ENCODE measurements around the gene ASPRV1.

ASPRV1 gene

DNA sequence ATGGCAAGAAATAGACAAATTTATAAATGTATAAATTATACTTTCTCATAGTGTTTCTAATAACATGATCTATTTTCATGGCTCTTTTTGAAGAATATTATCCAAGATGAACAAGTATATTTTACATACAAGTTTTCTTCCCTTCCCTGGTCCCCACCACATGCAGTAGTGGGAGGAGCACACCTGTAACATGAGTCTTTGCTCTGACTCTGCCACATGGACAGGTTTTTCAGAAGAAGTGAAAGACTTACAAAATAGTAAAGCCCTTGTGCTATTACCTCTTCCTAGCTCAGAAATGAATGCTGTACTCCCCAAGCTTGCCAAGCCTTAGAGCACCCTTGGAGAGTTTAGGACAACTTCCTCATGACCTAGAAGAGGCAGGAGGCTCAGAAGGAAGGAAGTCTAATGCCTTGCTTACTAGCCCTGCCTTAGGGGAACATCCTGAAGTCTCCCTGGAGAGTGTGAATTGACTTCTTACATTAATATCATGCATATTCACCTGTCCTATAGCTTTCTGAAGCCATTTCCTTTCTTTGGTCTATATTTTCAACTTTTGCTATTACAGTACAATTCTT is 28.1 kb downstream of the ASPRV1 start:
- Mint-ChIP-seq H3K36me3 (peaks cover 36 to 47% of the 10 kb centered on the region in 2 donors), H3K9me3 (no peaks in the 10 kb centered on the region), H3K4me1 (peaks cover 16 to 29% of the 10 kb centered on the region in 2 donors), H3K4me3 (no peak overlapping the region), H3K27me3 (no peaks in the 10 kb centered on the region), H3K27ac (no peak overlapping the region)
- ATAC-seq (replicated peaks) (no peak), DNase-seq (no peak)

DNA sequence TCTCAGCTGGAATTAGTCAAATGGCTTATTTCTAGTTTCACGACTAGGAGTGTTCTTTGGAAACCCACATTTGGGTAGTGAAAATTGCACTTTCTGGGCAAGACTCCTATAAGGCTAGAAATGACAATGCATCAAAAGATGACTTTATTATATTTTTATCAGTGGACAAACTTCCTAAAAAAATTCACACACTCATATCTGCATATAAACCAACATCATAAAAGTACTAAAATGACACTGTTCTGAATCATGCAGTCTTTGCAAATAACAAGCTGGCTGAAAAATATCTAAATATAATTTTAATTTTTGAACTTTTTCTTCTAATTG is 28.9 kb downstream of the ASPRV1 start:
- Mint-ChIP-seq H3K36me3 (peaks cover 32 to 45% of the 10 kb centered on the region in 2 donors), H3K27ac (no peak overlapping the region), H3K9me3 (no peaks in the 10 kb centered on the region), H3K4me1 (peaks cover 16 to 29% of the 10 kb centered on the region in 2 donors), H3K27me3 (no peaks in the 10 kb centered on the region), H3K4me3 (no peak overlapping the region)
- DNase-seq, result no peak
- ATAC-seq (replicated peaks), result peak in 1 of 2 donors; percentile 34

DNA sequence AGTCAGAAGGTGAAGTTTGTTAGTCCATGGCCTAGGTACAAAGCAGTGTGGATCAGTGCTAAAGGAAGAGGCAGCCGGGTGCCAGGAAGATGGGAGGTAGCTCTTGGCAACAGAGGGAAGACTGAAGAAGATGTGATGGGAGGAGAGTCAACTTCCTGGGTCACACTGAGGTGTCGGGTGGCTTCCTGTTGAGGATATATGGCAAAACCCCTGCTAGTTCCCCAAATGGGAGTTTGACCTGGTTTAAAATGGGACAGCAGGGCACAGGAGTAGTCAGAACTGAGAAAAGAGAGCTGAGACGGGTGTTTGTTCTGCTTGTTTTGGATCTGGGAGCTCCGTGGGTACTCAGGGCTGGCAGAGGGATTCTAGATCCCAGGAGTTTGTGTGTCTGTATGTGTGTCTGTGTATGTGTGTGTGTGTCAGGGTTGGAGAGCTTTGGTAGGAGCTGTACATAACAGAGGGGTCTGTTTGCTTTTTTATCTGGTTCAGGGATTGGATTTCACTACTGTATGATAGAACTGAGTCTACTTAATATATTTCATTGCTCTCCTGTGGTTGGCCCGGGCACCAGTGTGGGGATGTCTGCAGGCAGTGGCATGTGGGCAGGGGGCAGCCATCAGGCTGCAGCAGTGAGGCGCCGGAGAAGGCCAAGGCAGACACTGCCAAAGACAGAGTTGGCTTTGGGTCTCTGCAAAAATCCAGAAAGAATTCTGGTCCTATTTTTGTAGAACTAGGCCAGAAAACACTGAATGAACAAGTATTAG is 29.4 kb downstream of the ASPRV1 start:
- no peak for DNase-seq
- H3K27ac Mint-ChIP-seq, result peak overlapping the region; percentile 48
- no peaks in the 10 kb centered on the region for H3K27me3 Mint-ChIP-seq
- no peaks in the 10 kb centered on the region for H3K9me3 Mint-ChIP-seq
- no peak for ATAC-seq (replicated peaks)
- H3K36me3 Mint-ChIP-seq, result peaks cover 28 to 40% of the 10 kb centered on the region in 2 donors
- H3K4me3 Mint-ChIP-seq, result no peak overlapping the region
- H3K4me1 Mint-ChIP-seq, result peaks cover 16 to 29% of the 10 kb centered on the region in 2 donors

DNA sequence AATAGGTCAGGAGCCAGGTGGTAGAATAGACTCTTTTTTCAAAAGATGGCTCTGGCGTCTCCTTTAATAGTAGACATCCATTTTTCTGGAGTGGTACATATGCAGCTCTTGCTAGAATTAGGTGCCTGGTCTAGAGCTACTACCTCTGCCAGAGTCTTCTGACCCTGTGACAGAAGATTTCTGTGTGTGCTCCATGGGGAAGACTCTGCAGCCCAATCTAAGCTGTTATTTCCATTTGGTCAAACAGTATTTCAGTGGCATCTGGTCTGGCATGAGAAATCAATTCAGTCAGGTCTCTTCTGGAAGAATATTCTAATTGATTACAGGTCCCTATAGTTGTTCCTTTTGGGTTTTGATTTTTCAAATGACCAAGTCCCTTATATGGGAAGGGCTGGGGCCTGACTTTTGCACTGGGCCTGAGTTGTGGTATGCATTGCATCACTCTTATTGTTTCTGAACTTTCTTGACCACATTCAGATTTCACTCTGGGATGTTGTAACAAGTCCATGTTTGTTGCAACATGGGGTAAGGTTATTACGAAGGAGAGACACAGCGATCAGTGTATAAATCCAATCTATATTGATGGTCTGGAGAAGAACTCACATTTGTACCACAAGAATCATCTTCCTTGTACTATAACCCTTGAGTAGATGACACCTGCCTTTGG is 34.4 kb downstream of the ASPRV1 start:
- DNase-seq (no peak), ATAC-seq (replicated peaks) (no peak)
- no peaks in the 10 kb centered on the region for H3K27me3 Mint-ChIP-seq
- H3K27ac Mint-ChIP-seq, result no peak overlapping the region
- H3K4me1 Mint-ChIP-seq, result peaks cover 4 to 11% of the 10 kb centered on the region in 2 donors
- H3K36me3 Mint-ChIP-seq, result peaks cover 20 to 38% of the 10 kb centered on the region in 2 donors
- H3K9me3 Mint-ChIP-seq, result no peaks in the 10 kb centered on the region
- no peak overlapping the region for H3K4me3 Mint-ChIP-seq

DNA sequence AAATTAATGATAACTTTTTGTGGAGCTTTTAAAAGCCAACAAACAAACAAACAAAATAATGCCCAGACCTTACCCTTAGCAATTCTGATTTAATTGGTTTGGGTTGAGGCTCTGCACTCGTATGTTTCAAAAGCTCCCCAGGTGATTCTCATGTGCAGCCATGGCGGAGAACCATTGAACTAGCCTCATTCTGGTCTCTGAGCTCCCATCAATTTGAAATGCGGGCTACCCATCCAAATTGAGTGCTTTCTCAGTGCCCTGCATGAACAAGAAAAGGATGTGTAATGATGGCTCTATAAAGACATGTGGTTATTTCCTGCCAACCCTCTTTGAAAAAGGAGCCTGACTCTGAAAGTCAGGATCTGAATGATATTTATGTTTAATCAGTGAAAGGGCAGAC is 38.3 kb downstream of the ASPRV1 start:
- ATAC-seq (replicated peaks) (no peak), DNase-seq (no peak)
- Mint-ChIP-seq H3K27ac (no peak overlapping the region), H3K36me3 (peaks cover 24 to 34% of the 10 kb centered on the region in 2 donors), H3K9me3 (no peaks in the 10 kb centered on the region), H3K4me3 (no peak overlapping the region), H3K4me1 (peaks cover 2 to 6% of the 10 kb centered on the region in 2 donors), H3K27me3 (no peaks in the 10 kb centered on the region)

DNA sequence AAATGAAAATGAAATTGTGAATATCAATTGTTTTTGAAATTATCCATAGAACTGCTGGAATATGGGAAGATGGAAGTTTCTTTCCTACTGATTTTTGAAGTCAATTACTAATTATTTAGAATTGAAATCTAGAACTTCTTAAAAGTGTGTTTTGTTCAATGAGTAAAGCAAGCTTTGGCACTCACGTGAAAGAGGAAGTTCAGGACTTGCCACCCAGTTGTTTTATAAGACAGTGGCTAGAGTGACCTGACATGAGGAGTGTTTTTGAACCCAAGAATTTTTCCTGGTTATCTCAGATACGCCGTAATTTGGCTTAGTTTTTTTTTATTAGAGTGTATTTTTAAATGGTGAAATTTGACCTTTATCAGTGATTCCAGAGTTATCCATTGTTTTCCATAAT is 43.0 kb downstream of the ASPRV1 start:
- Mint-ChIP-seq H3K4me1 (peaks cover 11 to 26% of the 10 kb centered on the region in 2 donors), H3K27ac (no peak overlapping the region), H3K9me3 (no peaks in the 10 kb centered on the region), H3K27me3 (no peaks in the 10 kb centered on the region), H3K36me3 (peaks cover 19 to 21% of the 10 kb centered on the region in 2 donors), H3K4me3 (no peak overlapping the region)
- ATAC-seq (replicated peaks), result no peak
- DNase-seq, result no peak

DNA sequence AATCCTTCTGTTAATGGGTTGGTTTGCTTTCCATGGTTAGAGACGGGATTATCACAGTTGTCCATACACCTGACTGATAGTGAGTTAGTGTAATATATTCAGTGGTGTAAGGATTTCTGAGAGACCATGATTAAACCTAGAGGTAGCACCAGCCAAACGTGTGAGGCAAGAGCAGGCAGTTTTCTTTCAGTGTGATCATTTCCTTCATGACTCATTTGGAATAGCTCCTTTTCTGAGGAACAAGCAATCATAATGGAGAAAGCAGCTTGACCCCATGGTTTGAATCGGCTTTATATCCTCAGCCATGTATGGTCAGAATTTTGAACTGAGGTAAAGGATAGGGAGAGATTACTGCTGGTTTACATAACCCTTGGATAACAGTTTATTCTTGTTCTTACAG is 43.6 kb downstream of the ASPRV1 start:
- no peaks in the 10 kb centered on the region for H3K9me3 Mint-ChIP-seq
- ATAC-seq (replicated peaks), result no peak
- DNase-seq, result no peak
- H3K4me3 Mint-ChIP-seq, result no peak overlapping the region
- H3K27ac Mint-ChIP-seq, result no peak overlapping the region
- no peaks in the 10 kb centered on the region for H3K27me3 Mint-ChIP-seq
- H3K36me3 Mint-ChIP-seq, result peaks cover 15 to 16% of the 10 kb centered on the region in 2 donors
- peaks cover 11 to 31% of the 10 kb centered on the region in 2 donors for H3K4me1 Mint-ChIP-seq

DNA sequence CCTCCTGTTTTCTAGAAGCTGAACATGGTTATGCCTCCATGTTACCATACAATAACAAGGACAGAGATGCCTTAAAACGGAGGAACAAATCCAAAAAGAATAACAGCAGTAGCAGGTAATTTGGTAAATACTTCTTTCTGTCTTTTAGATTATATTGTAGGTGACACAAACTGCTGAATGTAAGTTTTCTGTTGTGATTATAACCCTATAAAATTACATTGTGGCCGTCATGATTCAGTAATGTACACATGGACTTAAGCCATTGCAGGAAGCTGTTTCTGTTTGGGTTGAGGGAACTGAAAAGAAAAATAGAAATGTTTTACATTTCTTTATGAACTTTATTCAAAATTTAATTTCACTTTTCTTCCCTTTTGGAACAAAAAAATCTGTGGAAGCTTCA is 45.3 kb downstream of the ASPRV1 start:
- Mint-ChIP-seq H3K9me3 (no peaks in the 10 kb centered on the region), H3K4me3 (peak overlapping the region; percentile 25 to 70), H3K36me3 (peaks cover 8 to 11% of the 10 kb centered on the region in 2 donors), H3K4me1 (peaks cover 11 to 38% of the 10 kb centered on the region in 2 donors), H3K27me3 (no peaks in the 10 kb centered on the region), H3K27ac (peak overlapping the region; percentile 51)
- DNase-seq (no peak), ATAC-seq (replicated peaks) (no peak)

DNA sequence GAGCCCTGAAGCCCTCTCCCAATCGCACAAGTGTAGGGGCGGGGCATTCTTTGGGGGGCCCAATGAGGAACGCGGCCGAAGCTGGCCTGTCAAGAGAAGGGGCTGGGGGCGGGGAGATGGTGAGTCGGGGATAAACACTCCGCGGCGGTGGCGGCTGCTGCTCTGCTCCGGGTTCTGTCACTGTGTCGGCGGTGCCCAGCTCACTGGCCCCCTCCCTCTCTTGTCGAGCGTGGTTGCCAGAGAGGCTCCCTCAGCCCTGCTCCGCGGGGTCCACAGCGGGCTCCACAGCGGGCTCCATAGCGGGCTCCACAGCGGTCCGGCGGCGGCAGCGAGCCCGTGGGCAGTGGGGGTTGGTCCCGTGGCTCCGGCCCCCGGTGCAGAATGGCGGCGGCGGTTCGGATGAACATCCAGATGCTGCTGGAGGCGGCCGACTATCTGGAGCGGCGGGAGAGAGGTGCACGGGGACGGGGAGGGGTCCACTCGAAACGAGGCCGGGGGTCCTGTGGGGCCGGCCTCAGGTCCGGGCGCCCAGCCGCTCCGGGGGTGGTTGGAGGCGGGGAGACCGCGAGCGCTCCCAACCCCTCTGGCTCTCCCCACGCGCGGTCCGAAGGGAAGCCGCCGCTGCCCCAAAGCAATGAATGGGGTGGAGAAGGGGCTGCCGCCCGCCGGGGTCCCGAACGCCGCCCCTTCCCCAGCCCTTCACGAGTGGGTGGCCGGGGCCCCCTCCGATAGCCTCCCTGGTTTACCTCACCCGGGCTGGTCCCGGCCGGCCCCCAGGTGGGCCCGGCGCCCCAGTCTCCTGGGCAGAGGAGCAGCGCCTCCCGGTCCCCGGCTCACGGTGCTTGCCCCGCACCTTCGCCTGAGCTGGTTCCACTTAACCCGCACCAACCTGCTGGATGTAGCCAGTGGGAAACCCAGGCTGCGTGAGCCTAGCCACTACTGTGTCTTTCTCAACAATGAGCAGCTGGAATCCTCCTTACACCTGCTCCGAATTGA is 46.2 kb downstream of the ASPRV1 start, which contains the start of gene MXD1:
MXD1 (plus strand) TSS at position 160 of the 996 bp plus-strand sequence; CDS start at position 382, 222 bp downstream.
- Mint-ChIP-seq H3K27ac (peak within 1 kb of the TSS; percentile 89), H3K4me1 (peaks cover 9 to 38% of the 10 kb centered on the region in 2 donors), H3K4me3 (peak within 1 kb of the TSS; percentile 86 to 89), H3K27me3 (no peaks in the 10 kb centered on the region), H3K36me3 (peaks cover 5 to 8% of the 10 kb centered on the region in 2 donors), H3K9me3 (no peaks in the 10 kb centered on the region)
- no peak for ATAC-seq (replicated peaks)
- DNase-seq, result peak; percentile 9

DNA sequence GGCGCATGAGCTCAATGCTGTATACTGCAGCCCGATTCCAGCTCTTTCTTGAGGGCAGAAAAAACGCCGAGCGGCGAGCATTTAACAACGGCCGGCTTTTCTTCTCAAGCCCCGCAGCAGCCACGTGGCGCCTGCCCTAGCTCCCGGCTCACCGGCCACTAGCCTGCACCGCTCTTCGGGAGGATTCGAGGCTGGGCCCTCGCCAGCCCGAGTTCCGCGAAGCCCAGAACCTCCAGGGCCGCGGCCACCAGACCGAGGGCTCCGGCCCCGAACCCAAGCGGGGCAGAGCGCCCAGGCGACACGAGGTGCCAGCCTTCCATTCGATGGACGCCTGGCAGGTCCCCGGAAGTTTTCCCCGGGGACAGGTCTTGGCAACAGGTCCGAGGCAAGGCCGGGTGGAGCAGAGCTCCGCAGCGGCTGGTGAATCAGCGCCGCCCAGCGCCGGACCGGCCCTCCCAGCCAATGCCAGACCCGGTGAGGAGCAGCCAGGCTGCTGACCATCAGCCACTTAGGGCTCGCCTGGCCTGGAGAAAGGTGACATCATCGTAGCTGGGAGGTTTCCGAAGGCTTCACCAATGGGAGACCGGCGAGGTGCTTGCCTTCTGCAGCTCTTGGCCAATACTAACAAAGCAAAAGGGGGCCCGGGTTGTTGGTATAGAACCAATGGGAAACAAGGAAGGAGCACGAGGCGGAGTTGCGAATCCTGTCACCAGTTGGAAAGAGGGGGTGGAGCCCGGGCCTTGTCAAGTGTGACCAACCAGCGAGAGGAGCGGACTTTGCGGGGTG is 47.1 kb downstream of the ASPRV1 start:
- Mint-ChIP-seq H3K4me1 (peaks cover 9 to 45% of the 10 kb centered on the region in 2 donors), H3K27ac (peak overlapping the region; percentile 89), H3K27me3 (no peaks in the 10 kb centered on the region), H3K9me3 (no peaks in the 10 kb centered on the region), H3K36me3 (peaks cover 2 to 4% of the 10 kb centered on the region in 2 donors), H3K4me3 (peak overlapping the region; percentile 86 to 89)
- peak; percentile 100 for DNase-seq
- ATAC-seq (replicated peaks), result peak; percentile 89 to 91

DNA sequence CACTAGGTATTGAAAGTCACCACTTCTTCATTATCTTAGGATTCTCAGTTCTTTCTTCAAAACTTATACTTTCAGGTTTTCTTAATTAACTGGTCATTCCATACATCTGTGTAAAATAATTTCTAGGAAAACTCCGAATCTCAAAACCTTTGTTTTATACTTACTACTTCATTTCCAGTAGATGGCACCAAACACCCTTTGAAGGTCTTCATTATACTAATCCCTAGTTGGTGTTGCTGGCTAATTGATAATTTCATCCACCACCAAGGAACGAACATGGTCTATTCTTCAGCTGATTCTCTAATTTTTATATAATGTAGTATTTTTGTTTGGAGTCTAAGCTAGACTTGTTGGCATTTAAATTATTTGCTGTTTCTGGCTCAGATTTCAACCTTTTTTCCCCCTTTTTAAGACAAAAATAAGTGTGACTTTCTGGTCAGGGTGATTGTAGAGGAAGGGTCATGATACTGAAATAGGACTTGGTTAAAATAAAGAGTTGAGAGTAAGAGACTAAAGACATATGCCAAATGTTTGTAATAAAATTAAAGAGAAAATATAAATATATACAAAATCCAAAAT is 49.4 kb downstream of the ASPRV1 start:
- DNase-seq (no peak), ATAC-seq (replicated peaks) (no peak)
- Mint-ChIP-seq H3K4me1 (peaks cover 3 to 34% of the 10 kb centered on the region in 2 donors), H3K27me3 (no peaks in the 10 kb centered on the region), H3K9me3 (no peaks in the 10 kb centered on the region), H3K36me3 (peaks cover 10 to 13% of the 10 kb centered on the region in 2 donors), H3K27ac (peak overlapping the region; percentile 47), H3K4me3 (no peak overlapping the region)

Data from stimulated activated naive B cell treated with anti-CD40 and anti-IgM and Interleukin-4, amounts not matched to agents 10 μg/mL and 1 μg/mL and 100 μg/mL, for 72 hours (primary cell).